AG04449 (cell line): ENCODE measurements around the gene C1S.

Source experiments
- CTCF ChIA-PET: fragments of 350-600 bp; formaldehyde crosslinking; extraction: SDS; loops from one replicate; lab custom pipeline; 2021; ENCODE audit warnings: antibody characterized with exemption; lab: Yijun Ruan, JAX
- POLR2A ChIA-PET: fragments of 400-600, 350-600 bp; formaldehyde crosslinking; extraction: SDS; loops from one replicate; lab custom pipeline; 2020; ENCODE audit warnings: antibody characterized with exemption, inconsistent platforms; lab: Yijun Ruan, JAX
- DNase-seq: peaks from one replicate; pipeline ENCODE4 v3.0.0-alpha.2; 2010; ENCODE audit warnings: low read depth, low spot score
- H3K4me3 ChIP-seq: 2 replicates; pipeline ENCODE4 v1.5.1; 2011; ENCODE audit warnings: low read depth, mild to moderate bottlenecking, control low read depth, low read length
- CTCF ChIP-seq: IDR thresholded peaks from one replicate; pipeline ENCODE4 v1.5.1; 2011; ENCODE audit warnings: mild to moderate bottlenecking, moderate library complexity, low read length, control low read depth, inconsistent platforms; ENCODE audit not compliant: insufficient read depth; ENCODE audit errors: missing control alignments

Gene C1S

GRCh38 chr12:7092229-7092985, 31.9 kb downstream of the C1S start, which contains the start of gene C1R:
Gene C1R (minus strand): TSS chr12:7092445. CDS start chr12:7092388, 57 bp downstream.
- DNase-seq = peak; percentile 60
- TF ChIP-seq CTCF = peak; percentile 74
- peak within 1 kb of the TSS; percentile 66 for H3K4me3 ChIP-seq
- POLR2A ChIA-PET = no interaction called here
- CTCF ChIA-PET = interaction anchor here (0.6 to 7.9 kb wide), 28 partner anchors 10 to 171 kb away, joined by 3 to 127 read pairs (median 4); partner anchors contain the start of genes C1RL, C1S and LPCAT3

- POLR2A ChIA-PET = no interaction called here
- CTCF ChIA-PET = interaction anchor here (0.6 to 7.9 kb wide), 29 partner anchors 9 to 171 kb away, joined by 3 to 127 read pairs (median 5); partner anchors contain the start of genes C1RL, C1S and LPCAT3
- TF ChIP-seq CTCF = no peak
- no peak for DNase-seq
- H3K4me3 ChIP-seq = no peak overlapping the region
Observed at GRCh38 chr12:7092986-7093460, 32.5 kb downstream of the C1S start.

- TF ChIP-seq CTCF = no peak
- H3K4me3 ChIP-seq = no peak overlapping the region
- POLR2A ChIA-PET = interaction anchor here (1.1 kb wide), 1 partner anchor 150 kb away, joined by 4 read pairs; the partner anchor contains the start of genes C12orf57 and RNU7-1
- no peak for DNase-seq
- CTCF ChIA-PET = interaction anchor here (0.7 to 7.9 kb wide), 18 partner anchors 9 to 172 kb away, joined by 3 to 127 read pairs (median 8); partner anchors contain the start of genes C1RL, C1S and LPCAT3
Observed at GRCh38 chr12:7093486-7093885, 33.0 kb downstream of the C1S start.

- no peak for DNase-seq
- ChIA-PET POLR2A (interaction anchor here (0.8 to 1.1 kb wide), 2 partner anchors 9 to 150 kb away, joined by 3 to 4 read pairs; partner anchors contain the start of genes C12orf57 and RNU7-1), CTCF (interaction anchor here (0.6 to 7.9 kb wide), 16 partner anchors 8 to 144 kb away, joined by 3 to 127 read pairs (median 9); partner anchors contain the start of genes C1RL, C1S and LPCAT3)
- H3K4me3 ChIP-seq = no peak overlapping the region
- TF ChIP-seq CTCF = no peak
Observed at GRCh38 chr12:7093892-7094291, 33.4 kb downstream of the C1S start.

DNA sequence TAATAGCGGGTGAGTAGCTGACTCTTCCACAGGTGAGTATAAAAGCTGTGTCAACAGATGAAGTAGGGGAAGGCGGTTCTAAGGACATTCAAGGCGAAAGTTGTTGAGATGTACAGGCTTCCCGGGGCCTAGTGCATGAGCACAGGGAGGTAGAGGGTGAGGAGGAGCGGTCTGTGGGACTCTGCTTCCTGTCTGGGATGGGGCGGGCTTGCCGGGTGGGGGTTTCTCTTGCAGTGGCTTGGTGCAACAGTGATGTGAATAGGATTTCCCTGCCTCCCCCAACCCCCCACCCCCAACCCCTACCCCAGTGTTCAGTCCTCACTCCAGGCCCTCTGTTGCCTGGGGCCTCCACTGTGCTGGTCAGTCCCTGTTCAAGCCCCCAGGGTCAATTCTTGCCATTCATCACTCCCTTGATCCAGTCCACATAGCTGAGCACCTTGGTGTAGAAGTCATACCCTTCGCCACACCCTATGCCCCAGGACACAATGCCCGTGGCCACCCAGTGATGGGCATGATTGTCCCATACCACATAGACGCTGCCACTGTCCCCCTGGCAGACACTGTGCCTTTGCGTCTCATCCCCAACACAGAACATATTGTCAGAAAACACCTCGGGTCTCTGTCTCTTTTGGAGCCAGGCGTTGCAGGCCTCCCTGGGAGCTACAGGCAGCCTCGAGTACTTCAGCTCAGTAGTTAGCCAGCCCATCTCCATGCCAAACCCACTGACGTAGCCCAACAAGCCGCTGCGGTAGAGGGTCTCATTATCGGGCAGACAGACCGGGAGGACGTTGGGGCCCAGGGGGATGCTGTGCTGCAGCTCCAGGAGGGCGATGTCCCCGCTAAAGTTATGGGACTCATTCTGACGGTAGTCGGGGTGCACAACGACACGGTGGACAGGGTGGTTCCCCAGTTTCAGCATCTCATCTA, 35.8 kb downstream of the C1S start:
- no peak overlapping the region for H3K4me3 ChIP-seq
- no peak for DNase-seq
- POLR2A ChIA-PET = no interaction called here
- no peak for TF ChIP-seq CTCF
- CTCF ChIA-PET = interaction anchor here (1.1 to 7.9 kb wide), 6 partner anchors 9 to 78 kb away, joined by 3 to 127 read pairs (median 8); partner anchors contain the start of genes C1RL, C1S and LPCAT3
